GM21390 (cell line): Measurements from ENCODE around the gene CTNNBL1.
A peak's percentile ranks its signal among the peaks of the same experiment; 100 is the strongest.
"Not testable (repeated sequence)": the region's sequence is repeated elsewhere in the genome, so short reads cannot be mapped to it uniquely, and the experiment has no call there.

Experiments used
- ATAC-seq: cut with Tn5 transposase; IDR thresholded peaks from one replicate; pipeline ENCODE4 v1.9.1; 2021; ENCODE audit not compliant: unreplicated experiment

CTNNBL1 gene

GRCh38 chr20:37677969-37678861 is 15.6 kb upstream of the CTNNBL1 start:
- ATAC-seq: no peak

- not testable (repeated sequence) for ATAC-seq
Observed at GRCh38 chr20:37679751-37680150, 14.1 kb upstream of the CTNNBL1 start.

- no peak for ATAC-seq
Observed at GRCh38 chr20:37680420-37680819, 13.4 kb upstream of the CTNNBL1 start.

GRCh38 chr20:37681384-37682112 is 12.3 kb upstream of the CTNNBL1 start:
- ATAC-seq: no peak

- not testable (repeated sequence) for ATAC-seq
Observed at GRCh38 chr20:37683146-37683545, 10.7 kb upstream of the CTNNBL1 start.

GRCh38 chr20:37686762-37687477 is 6.9 kb upstream of the CTNNBL1 start:
- ATAC-seq: no peak

- ATAC-seq: no peak
Observed at GRCh38 chr20:37687478-37687805, 6.4 kb upstream of the CTNNBL1 start.

- ATAC-seq: no peak
Observed at GRCh38 chr20:37688093-37688492, 5.7 kb upstream of the CTNNBL1 start.

- ATAC-seq: no peak
Observed at GRCh38 chr20:37690626-37691369, 3.0 kb upstream of the CTNNBL1 start.

- ATAC-seq: no peak
Observed at GRCh38 chr20:37692459-37693166, 1.2 kb upstream of the CTNNBL1 start.

GRCh38 chr20:37693242-37693634 is 592 bp upstream of the CTNNBL1 start:
- ATAC-seq: no peak

- no peak for ATAC-seq
Observed at GRCh38 chr20:37695684-37696342, 2.0 kb downstream of the CTNNBL1 start.

GRCh38 chr20:37697314-37697713 is 3.5 kb downstream of the CTNNBL1 start:
- peak; percentile 45 for ATAC-seq

GRCh38 chr20:37699202-37699601 is 5.4 kb downstream of the CTNNBL1 start:
- no peak for ATAC-seq

GRCh38 chr20:37700301-37700700 is 6.5 kb downstream of the CTNNBL1 start:
- no peak for ATAC-seq

GRCh38 chr20:37701676-37702075 is 7.8 kb downstream of the CTNNBL1 start:
- ATAC-seq: not testable (repeated sequence)

GRCh38 chr20:37702403-37703034 is 8.7 kb downstream of the CTNNBL1 start:
- no peak for ATAC-seq

- ATAC-seq: no peak
Observed at GRCh38 chr20:37703035-37703845, 9.4 kb downstream of the CTNNBL1 start.
